Brain microvascular endothelial cell (primary cell): ENCODE data around the gene MDM4.

ENCODE experiments used
- DNase-seq: peaks from one replicate; pipeline ENCODE4 v3.0.0-alpha.2; 2020
- H3K27ac ChIP-seq: fragments of 250-450 bp; sonication (Bioruptor Pico); 2 replicates; pipeline ENCODE4 v1.5.1; 2020; ENCODE audit warnings: mild to moderate bottlenecking, moderate library complexity
- H3K27me3 ChIP-seq: fragments of 250-450 bp; sonication (Bioruptor Pico); replicated peaks from 2 replicates; pipeline ENCODE4 v1.5.1; 2020; ENCODE audit warnings: mild to moderate bottlenecking
- H3K36me3 ChIP-seq: fragments of 250-450 bp; sonication (Bioruptor Pico); replicated peaks from 2 replicates; pipeline ENCODE4 v1.5.1; 2020; ENCODE audit warnings: mild to moderate bottlenecking
- H3K4me3 ChIP-seq: 2 replicates; pipeline ENCODE4 v1.5.1; 2011; ENCODE audit warnings: low read depth, mild to moderate bottlenecking, control low read depth, low read length, moderate library complexity
- in situ Hi-C: cut with HindIII; loops from 2 replicates; pipeline ENCODE4 v1.10.0; 2017; ENCODE audit warnings: low sequenced_read_pairs, low pct_ligation_motif_present
- TF ChIP-seq, protein P1 (sequence below): IDR thresholded peaks from 2 replicates; pipeline ENCODE4 v1.5.1; 2011; ENCODE audit warnings: low read depth, mild to moderate bottlenecking, moderate library complexity, low read length, control low read depth, inconsistent platforms; ENCODE audit errors: missing control alignments

The MDM4 gene

DNA sequence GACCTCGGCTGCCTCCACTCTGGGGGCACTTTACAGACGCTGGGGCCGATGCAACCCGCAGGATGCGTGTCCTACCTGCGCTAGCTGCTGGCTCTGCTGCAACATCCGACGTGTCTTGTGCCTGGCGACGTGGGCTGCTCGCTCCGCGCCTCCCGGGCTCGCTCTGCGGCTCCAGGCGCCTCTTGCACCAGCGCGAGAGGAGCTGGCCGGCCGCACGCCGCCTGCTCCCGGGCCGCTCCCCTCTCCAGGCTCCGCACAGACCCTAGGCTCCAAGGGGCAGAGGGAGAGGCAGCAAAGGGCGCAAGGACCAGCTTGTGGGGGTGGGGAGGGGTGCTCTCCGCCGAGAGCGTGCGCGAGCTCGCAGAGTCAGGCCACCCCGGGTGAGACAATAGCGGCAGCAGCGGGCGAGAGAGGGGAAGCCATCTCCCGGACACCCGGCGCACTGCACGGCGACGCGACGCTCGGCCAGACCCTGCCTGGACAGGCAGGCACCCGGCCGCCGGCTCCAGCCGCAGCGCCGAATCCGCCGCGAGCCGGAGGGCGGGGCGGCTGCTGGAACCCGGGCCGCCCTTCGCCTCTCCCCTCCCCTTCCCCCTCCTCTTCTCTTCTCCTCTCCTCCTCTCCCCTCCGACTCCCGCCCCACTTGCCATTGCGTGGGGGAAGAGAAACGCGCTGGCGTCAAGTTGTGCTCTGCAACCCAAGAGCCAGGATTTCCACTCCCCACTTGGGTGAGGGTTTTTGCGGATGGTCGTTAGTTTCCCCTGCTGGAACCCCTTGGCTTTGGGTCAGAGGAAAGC is 21.7 kb upstream of the MDM4 start, which contains the start of gene PIK3C2B:
TSS of gene PIK3C2B (minus strand) at position 525 of the 797 bp plus-strand sequence. CDS start 25,003 bp downstream, outside the sequence.
- TF ChIP-seq, protein P1, sequence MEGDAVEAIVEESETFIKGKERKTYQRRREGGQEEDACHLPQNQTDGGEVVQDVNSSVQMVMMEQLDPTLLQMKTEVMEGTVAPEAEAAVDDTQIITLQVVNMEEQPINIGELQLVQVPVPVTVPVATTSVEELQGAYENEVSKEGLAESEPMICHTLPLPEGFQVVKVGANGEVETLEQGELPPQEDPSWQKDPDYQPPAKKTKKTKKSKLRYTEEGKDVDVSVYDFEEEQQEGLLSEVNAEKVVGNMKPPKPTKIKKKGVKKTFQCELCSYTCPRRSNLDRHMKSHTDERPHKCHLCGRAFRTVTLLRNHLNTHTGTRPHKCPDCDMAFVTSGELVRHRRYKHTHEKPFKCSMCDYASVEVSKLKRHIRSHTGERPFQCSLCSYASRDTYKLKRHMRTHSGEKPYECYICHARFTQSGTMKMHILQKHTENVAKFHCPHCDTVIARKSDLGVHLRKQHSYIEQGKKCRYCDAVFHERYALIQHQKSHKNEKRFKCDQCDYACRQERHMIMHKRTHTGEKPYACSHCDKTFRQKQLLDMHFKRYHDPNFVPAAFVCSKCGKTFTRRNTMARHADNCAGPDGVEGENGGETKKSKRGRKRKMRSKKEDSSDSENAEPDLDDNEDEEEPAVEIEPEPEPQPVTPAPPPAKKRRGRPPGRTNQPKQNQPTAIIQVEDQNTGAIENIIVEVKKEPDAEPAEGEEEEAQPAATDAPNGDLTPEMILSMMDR, result peak; percentile 58
- Histone ChIP-seq H3K4me3 (peak within 1 kb of the TSS; percentile 69), H3K27ac (no peak within 1 kb of the TSS), H3K36me3 (no peaks in the 10 kb centered on the region), H3K27me3 (peaks cover 12% of the 10 kb centered on the region)
- in situ Hi-C loops, result no loop called here
- DNase-seq, result peak; percentile 53

DNA sequence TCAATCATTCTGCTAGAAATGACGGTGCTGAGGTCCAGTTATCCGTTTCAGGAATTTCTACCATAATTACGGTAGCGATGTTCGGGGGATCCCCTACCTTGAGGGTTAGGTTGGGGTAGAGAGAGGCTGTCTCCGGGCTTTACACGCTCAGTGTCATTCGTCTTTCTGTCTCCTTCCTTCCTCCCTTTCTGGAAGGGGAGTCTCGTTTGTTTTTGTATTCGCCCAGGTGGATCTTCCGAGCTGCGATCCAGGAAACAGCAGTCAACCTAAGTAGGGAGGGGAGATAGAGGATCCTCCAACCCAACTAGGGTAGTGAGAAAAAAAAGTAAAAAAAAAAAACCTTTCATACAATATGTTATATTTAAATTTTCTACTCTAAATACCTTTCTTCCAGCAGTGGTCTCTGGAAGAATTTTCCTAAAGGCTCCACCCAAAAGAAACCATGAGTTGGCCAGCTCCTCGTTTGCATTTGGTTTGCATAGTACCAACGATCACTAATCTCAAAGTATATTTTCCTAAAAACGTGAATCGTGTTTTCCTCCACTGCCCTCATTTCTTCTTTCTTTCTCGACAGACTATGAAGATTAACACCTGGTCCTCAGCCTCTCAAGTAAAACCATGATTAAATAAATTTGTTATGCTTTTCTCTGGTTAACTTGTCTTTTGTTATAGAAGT is 21.0 kb upstream of the MDM4 start:
- in situ Hi-C loops, result no loop called here
- DNase-seq, result no peak
- H3K36me3 ChIP-seq, result no peaks in the 10 kb centered on the region
- TF ChIP-seq, protein P1, result no peak
- H3K27ac ChIP-seq, result no peak overlapping the region
- H3K4me3 ChIP-seq, result peak overlapping the region; percentile 69
- H3K27me3 ChIP-seq, result peaks cover 12% of the 10 kb centered on the region

DNA sequence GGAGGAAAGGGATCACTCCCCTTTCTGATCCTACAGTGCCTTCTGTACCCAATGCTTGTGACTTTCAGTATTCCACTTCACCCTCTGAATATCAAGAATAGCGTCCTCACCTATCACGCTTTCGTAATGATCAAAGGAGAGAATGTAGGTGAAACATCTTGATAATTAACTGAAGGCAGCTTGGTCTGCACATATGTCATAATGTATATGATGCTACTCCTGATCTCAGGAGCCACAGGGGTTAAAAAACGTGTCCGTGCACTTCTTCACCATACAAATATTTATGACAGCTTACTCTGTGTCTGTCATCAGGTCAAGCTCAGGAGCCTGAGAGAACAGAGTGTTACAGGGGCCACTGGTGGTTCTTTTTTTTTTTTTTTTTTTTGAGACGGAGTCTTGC is 20.4 kb upstream of the MDM4 start:
- TF ChIP-seq, protein P1, result no peak
- in situ Hi-C loops, result no loop called here
- H3K36me3 ChIP-seq, result no peaks in the 10 kb centered on the region
- no peak overlapping the region for H3K27ac ChIP-seq
- H3K4me3 ChIP-seq, result no peak overlapping the region
- peaks cover 12% of the 10 kb centered on the region for H3K27me3 ChIP-seq
- no peak for DNase-seq

DNA sequence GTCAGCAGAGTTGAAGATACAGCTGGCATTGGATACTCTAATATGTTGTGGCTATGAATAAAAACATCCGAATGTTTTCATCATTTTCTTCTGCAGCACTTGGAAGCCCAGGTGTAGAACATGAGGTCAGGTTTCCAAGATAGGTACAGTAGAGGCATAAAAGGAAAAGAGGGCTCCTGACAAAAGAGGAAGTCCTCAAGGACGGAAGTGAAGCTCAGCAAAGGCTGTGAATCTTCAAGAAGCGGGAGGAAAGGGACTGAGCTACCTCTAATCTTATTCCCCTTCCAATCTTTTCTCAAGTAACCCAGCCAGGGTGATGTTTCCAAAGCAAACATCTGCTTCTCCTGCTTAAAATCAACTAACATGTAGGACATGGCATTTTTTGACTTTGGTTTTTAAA is 17.2 kb upstream of the MDM4 start:
- no peaks in the 10 kb centered on the region for H3K36me3 ChIP-seq
- H3K27ac ChIP-seq, result no peak overlapping the region
- DNase-seq, result no peak
- peaks cover 6% of the 10 kb centered on the region for H3K27me3 ChIP-seq
- H3K4me3 ChIP-seq, result no peak overlapping the region
- in situ Hi-C loops, result no loop called here
- TF ChIP-seq, protein P1, result no peak

DNA sequence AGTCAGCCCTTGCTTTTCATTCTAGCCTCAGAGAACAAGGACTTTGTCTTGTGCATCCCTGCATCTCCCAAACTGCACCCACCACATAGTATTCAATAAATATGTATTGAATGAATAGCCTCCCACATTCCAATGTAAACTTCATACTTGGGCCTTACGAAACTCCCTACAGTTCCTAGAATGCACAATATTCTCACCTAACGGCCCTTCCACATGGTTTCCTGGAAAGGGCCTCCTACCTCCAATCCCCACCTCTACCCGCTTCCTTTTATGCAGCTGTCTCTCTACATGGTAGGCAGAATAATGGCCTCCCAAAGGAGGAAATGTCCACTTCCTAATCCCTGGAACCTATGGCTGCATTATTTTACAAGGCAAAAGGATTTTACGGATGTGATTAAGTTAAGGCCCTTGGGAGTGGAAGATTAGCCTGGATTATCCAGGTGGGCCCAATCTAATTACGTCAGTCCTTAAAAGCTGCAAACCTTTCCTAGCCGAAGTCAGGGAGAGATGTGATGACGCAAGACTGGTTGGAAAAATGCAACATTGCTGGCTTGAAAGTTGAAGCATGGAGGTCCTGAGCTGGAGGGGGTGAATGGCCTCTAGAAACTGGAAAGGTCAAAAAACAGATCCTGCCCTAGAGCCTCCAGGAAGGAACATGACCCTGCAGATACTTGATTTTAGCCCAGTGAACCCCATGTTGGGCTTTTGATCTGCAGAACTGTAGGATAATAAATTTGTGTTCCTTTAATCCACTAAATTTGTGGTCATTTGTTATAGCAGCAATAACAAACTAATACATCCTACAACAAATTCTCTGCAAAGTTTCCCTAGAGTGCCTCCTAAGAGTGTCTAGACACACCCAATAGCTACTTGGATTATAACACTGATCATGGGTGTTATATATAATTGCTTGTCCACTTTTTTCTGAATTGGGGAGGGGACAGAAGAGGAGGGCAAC is 16.4 kb upstream of the MDM4 start:
- peaks cover 6% of the 10 kb centered on the region for H3K27me3 ChIP-seq
- in situ Hi-C loops, result no loop called here
- no peaks in the 10 kb centered on the region for H3K36me3 ChIP-seq
- no peak overlapping the region for H3K27ac ChIP-seq
- TF ChIP-seq, protein P1, result no peak
- no peak for DNase-seq
- H3K4me3 ChIP-seq, result no peak overlapping the region
